Measurements from ENCODE around the gene VPS16.
"Not testable (repeated sequence)": the region's sequence is repeated elsewhere in the genome, so short reads cannot be mapped to it uniquely, and the experiment has no call there.

VPS16 gene

GRCh38 chr20:2871661-2872458 is 31.3 kb downstream of the VPS16 start:
- no peak for DNase-seq (ENCODE audit: low read depth)

DNA sequence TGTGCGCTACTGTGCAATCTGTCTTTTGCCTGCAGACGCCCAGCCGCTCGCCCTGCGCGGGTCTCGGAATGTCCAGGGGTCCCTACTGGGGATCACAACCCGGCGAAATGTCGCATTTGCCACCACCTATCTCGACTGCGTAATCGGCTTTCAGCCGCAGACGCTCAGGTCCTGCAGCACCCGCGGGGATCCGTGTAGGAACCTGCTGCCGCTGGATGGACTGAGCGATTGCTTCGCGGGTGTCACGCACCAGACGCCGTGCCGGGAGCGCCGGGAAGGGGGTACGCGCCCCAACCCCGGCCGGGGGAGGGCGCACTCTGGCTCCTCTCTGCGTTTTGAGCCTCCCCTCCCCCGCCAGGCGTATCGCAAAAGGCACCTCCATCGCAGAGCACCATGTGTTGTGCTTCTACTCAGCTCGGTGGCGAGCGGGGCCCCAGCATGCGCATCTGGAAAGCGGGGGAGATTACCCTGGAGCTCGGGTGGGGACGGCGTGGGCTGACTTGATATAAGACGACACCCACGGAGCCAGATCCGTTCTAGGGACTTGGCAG is 32.0 kb downstream of the VPS16 start:
- no peak for DNase-seq (ENCODE audit: low read depth)

- peak; percentile 80 for DNase-seq (ENCODE audit: low read depth)
These were observed 32.6 kb downstream of the VPS16 start, which contains the start of gene PTPRA for GRCh38 chr20:2873010-2873746. PTPRA (plus strand) TSS chr20:2873481; CDS start chr20:2964278, 90,797 bp downstream.

GRCh38 chr20:2873747-2874041 is 33.1 kb downstream of the VPS16 start:
- DNase-seq (ENCODE audit: low read depth) = no peak

GRCh38 chr20:2874456-2874855 is 33.9 kb downstream of the VPS16 start:
- DNase-seq (ENCODE audit: low read depth) = no peak

GRCh38 chr20:2875690-2876203 is 35.2 kb downstream of the VPS16 start:
- DNase-seq (ENCODE audit: low read depth) = no peak

- DNase-seq (ENCODE audit: low read depth) = no peak
These were observed 38.0 kb downstream of the VPS16 start for GRCh38 chr20:2878515-2878914.

DNA sequence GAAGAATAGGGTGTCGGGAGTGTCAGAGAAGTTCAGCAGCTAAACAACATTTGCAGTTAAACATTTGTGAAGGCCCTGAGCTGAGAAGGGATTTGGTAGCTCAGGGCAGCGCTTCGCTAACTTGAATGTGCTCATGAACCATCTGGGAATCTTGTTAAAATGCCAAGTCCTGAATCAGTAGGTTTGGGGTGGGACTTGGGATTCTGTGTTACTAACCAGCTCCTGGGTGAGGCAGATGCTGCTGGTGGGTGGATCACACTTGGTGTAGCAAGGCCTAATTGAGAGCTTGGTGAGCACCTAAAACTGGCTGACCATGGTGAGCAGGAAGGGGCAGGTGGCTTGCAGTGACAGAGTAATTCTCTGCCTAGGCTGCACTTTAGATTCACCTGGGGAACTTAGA is 38.6 kb downstream of the VPS16 start:
- peak; percentile 74 for DNase-seq (ENCODE audit: low read depth)

GRCh38 chr20:2880650-2881049 is 40.1 kb downstream of the VPS16 start:
- no peak for DNase-seq (ENCODE audit: low read depth)

DNA sequence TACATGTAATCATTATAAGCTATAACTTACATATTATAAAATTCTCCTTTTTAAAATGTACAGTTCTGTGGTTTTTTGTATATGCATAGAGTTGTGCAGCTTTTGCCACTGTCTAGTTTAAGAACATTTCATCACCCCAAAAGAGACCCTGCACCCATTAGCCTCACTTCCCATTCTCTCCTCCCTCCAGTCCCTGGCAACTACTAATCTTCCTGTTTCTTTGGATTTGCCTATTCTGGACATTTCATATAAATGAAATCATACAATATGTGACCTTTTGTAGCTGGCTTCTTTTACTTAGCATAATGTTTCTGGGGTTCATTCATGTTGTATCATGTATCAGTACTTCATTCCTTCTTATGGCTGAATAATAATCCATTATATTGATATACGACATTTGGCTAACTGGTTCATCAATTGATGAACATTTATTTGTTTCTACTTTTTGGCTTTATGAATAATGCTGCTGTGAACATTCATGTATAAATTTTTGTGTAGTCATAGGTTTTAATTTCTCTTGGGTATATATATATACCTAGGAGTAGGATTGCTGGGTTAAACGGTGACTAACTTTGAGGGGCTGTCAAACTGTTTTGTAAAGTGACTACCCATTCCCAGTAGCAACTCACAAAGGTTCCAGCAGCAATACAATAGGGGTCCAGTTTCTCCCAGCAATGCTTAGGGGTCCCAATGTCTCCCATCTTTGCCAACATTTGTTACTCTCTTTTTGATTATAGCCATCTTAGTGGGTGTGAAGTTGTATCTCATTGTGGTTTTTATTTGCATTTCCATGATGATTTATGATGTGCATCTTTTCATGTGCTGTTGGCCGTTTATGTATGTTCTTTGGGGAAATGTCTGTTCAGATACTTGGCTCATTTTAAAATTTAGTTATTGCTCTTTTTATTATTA is 43.4 kb downstream of the VPS16 start:
- no peak for DNase-seq (ENCODE audit: low read depth)

DNA sequence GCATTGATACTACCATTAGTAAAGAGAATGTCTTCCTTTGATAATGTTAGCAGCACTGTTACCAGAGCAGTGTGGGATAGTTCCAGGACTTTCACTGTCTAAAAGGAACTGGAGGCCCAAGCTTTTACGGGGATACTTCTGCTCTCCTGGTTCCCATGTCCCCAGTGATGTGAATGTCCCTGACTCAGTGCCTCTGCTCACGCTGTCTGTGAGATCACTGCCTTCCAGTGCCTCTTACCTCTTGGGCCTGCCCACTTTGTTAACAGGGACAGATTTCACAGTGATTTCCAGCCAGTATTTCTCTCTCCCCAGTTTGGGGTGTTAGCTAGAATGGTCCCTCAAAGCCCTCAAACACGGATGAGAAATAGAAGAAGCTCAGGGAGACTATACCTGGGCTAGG is 47.2 kb downstream of the VPS16 start:
- DNase-seq (ENCODE audit: low read depth) = no peak

GRCh38 chr20:2888224-2888955 is 47.8 kb downstream of the VPS16 start:
- DNase-seq (ENCODE audit: low read depth) = no peak

DNA sequence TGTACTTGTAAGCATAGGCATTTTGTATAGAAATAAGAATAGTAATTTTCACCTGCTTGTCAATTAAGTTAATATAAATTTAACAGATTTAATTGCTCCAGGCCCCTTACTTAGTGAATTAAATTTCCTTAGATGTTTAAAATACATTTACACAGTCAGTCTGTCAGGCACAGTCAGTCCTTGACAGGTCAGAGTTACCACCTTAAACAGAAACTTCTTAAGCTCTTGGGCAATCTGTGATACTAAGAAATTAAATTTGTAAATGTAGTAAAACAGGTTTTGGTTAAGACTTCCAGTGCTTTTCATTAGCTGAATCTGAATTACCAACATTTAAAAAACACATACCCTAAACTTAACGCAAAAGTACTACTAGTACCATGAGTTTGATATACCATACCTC is 48.7 kb downstream of the VPS16 start:
- no peak for DNase-seq (ENCODE audit: low read depth)

DNA sequence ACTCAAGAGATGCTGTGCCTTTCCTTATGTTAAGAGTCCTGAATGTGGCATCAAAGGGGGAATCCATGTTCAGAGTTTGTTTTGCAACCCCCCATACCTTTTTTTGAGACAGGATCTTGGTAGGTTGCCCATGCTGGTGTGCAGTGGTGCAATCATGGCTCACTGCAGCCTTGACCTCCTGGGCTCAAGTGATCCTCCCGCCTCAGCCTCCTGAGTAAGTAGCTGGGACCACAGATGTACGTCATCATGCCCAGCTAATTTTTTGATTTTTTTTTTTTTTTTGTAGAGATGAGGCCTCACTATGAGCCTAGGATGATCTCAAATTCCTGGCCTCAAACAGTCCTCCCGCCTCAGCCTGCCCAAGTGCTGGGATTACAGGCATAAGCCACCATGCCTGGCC is 49.3 kb downstream of the VPS16 start:
- DNase-seq (ENCODE audit: low read depth) = no peak

DNA sequence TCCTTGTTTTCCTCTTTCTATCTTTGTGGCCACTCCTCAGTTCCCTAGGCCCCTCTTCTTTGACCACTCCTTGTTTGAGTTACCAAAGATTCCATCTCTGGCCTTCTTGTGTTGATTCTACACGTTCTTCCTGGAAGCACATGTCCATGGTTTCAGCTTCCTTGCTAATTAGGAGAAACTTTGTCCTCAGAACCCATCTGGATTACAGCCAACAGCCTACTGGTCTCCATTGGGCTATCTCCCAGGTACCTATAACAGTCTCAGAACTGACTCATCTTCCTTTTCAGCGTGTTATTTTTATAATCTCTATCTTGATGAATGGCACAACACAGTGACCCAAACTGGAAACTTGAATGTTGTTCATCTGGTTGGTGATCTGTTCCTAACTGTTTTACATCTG is 50.2 kb downstream of the VPS16 start:
- DNase-seq (ENCODE audit: low read depth) = no peak

DNA sequence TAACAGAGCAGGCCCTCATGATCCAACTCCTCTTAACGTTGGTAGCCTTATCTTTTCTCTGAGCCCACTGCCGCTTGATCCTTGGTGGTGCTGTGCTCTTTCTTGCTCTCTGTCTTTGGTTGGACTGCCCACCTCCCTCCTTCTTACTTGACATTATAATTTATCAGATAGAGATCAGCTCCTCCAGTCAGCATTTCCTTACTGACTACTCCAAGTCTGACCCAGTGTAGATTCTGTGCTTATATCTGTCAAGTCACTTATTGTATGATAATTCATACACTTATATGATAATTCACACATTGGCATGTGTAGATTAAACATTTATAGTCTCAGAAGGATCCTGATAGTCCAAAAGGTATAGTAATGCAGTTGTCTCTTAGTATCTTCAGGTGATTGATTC is 50.8 kb downstream of the VPS16 start:
- DNase-seq (ENCODE audit: low read depth) = no peak

DNA sequence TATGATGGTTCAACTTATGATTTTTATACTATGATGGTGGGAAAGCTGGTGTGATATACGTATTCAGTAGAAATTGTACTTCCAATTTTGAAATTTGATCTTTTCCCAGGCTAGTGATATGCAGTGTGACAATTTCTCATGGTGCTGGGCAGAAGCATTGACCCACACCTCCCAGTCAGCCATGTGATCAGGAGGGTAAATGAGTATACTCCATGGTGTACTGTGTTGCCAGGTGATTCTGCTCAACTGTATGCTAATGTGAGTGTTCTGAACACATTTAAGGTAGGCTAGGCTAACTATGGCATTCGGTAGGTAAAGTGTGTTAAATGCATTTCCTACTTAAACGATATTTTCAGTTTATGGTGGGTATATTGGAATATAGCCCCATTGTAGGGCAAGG is 51.8 kb downstream of the VPS16 start:
- no peak for DNase-seq (ENCODE audit: low read depth)

DNA sequence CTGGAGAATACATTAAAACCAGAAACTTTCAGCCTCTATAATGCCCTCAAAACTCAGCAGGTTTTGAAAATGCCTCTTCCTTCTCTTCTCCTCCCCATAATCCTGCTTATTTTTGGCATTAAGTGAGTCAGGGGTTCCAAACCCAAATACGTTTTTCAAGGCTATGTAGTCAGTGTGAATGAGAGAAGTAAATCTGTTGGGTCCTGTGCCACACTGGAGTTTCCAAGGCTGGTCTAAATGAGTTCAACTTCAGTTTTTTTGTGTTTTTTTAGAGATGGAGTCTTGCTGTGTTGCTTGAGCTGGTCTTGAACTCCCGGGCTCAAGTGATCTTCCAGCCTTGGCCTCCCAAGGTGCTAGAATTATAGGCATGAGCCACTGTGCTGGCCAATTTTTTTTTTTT is 53.7 kb downstream of the VPS16 start:
- no peak for DNase-seq (ENCODE audit: low read depth)

GRCh38 chr20:2895154-2895553 is 54.6 kb downstream of the VPS16 start:
- DNase-seq (ENCODE audit: low read depth) = not testable (repeated sequence)

GRCh38 chr20:2899243-2899642 is 58.7 kb downstream of the VPS16 start:
- DNase-seq (ENCODE audit: low read depth) = no peak

DNA sequence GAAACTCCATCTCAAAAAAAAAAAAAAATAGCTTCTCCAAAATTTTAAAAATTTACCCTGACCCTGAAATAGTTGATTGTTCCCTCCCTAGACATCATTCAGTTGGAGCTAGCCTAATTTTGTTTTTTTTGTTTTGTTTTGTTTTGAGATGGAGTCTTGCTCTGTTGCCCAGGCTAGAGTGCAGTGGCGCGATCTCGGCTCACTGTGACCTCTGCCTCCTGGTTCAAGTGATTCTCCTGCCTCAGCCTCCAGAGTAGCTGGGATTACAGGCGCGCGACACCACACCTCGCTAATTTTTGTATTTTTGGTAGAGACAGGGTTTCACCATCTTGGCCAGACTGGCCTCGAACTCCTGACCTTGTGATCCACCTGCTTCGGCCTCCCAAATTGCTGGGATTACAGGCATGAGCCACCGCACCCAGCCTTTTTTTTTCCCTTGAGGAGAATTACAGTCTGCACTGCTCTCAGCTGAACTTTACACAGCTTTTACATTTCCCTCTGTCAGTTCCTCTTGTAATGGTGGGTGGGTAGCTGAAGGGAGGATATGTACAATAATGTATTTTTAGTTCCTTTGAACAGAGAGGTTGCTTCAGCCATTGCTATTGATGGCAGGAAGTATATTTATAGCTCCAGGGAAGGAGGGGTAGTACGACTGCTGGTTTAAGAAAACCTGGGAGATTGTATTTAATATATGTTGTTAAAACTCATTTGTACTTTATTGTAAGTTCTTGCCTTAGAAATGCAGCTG is 60.5 kb downstream of the VPS16 start:
- DNase-seq (ENCODE audit: low read depth) = no peak
